Activated T-helper 17 cell treated with anti-CD3 and anti-CD28 coated beads, Interleukin-2, amount 50 U/mL, for 72 hours (primary cell): ENCODE results near the gene HSPB2. TPM values are rescaled to one million over a fixed set of nuclear protein-coding genes. Genes with fewer than 3 reads are reported as not detected.

Experiments
- ATAC-seq: fragments of 150-1000 bp; cut with Tn5 transposase; replicated peaks from 2 replicates; pipeline ENCODE4 v1.10.0; 2021; ENCODE audit warnings: mild to moderate bottlenecking, moderate library complexity
- H3K27ac Mint-ChIP-seq: one replicate; pipeline ENCODE4 v1.8.0; 2022; ENCODE audit warnings: mixed read lengths
- H3K27me3 Mint-ChIP-seq: one replicate; pipeline ENCODE4 v1.8.0; 2022; ENCODE audit warnings: mixed read lengths
- H3K36me3 Mint-ChIP-seq: one replicate; pipeline ENCODE4 v1.8.0; 2022; ENCODE audit warnings: low read depth, mild to moderate bottlenecking, mixed read lengths
- H3K4me1 Mint-ChIP-seq: one replicate; pipeline ENCODE4 v1.8.0; 2022; ENCODE audit warnings: mixed read lengths
- H3K4me3 Mint-ChIP-seq: one replicate; pipeline ENCODE4 v1.8.0; 2022; ENCODE audit warnings: mild to moderate bottlenecking, mixed read lengths
- H3K9me3 Mint-ChIP-seq: one replicate; pipeline ENCODE4 v1.8.0; 2022; ENCODE audit warnings: mixed read lengths
- total RNA-seq, 2 donors: library from RNA; stranded (reverse); gene quantifications; one replicate each; pipeline ENCODE4 v1.2.3, GENCODE V29; 2022

HSPB2 gene
- total RNA-seq, 2 donors from 2014 or later: 0.32 TPM; not detected in 1

DNA sequence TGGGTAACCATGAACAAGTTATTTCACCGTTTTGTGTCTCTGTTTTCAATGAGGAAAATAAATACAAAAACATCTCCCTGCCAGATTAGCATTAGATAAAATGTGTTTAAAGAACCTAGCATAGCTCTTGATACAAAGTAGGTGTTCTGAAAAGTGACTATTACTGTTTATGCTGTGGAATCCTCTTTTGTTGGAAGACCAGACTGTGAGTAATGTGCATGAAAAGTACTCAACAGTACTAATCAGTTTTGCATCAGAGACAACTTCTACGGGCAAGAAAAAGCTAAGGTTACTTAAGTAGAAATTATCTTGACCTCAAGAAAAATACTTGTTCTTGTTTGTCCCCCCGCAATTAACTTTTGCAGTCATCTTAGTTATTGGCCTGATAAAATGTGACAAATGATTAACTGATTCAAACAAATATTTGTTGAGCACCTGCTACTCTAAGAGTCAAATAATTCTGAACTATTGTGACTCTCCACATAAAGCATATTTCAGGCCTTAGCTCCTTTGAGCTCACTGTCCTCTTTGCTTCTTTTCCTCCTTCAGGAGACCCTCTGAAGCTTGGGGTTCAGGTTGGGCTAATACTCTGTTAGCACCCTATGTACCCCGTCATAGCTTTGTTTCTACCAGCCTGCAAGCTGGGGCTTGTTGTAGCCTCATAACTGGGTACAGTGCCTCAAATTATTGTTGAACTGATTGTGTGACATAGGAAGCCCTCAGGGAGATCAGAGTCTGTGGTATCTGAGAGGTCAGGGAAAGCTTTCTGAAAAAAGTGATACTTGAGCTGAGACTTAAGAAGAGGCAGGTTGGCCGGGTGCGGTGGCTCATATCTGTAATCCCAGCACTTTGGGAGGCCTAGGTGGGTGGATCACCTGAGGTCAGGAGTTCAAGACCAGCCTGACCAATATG is 49.1 kb downstream of the HSPB2 start:
- Mint-ChIP-seq H3K36me3 (no peaks in the 10 kb centered on the region), H3K4me3 (no peak overlapping the region), H3K4me1 (peaks cover 5% of the 10 kb centered on the region), H3K9me3 (no peaks in the 10 kb centered on the region), H3K27ac (peak overlapping the region; percentile 60), H3K27me3 (no peaks in the 10 kb centered on the region)
- no peak for ATAC-seq

Other genes starting within 250 kb of the HSPB2 start
- 10 to 100 TPM; 46.9 to 72.6 TPM for gene PPP2R1B, start 146.3 kb upstream of the HSPB2 start, total RNA-seq
- 10 to 100 TPM; 33.9 to 39.5 TPM for gene ALG9, start 41.2 kb upstream of the HSPB2 start, total RNA-seq
- 1 to 10 TPM; 3.7 to 7.1 TPM for gene FDXACB1, start 33.6 kb upstream of the HSPB2 start, total RNA-seq
- 10 to 100 TPM; 19.5 to 22.4 TPM for gene CFAP68, start 33.2 kb upstream of the HSPB2 start, total RNA-seq
- gene CRYAB, start 964 bp upstream of the HSPB2 start, total RNA-seq: not detected
- gene C11orf52, start 6.2 kb downstream of the HSPB2 start, total RNA-seq: not detected
- gene DIXDC1, start 24.6 kb downstream of the HSPB2 start, total RNA-seq: 10 to 100 TPM; 11.3 to 27.4 TPM
- gene DLAT, start 112.7 kb downstream of the HSPB2 start, total RNA-seq: 10 to 100 TPM; 27.4 to 49.1 TPM
- gene PIH1D2, start 161.3 kb downstream of the HSPB2 start, total RNA-seq: under 1 TPM; 0.54 to 0.87 TPM
- 10 to 100 TPM; 19.7 to 20.2 TPM for gene NKAPD1, start 161.6 kb downstream of the HSPB2 start, total RNA-seq
- 10 to 100 TPM; 26.6 to 42.6 TPM for gene TIMM8B, start 174.0 kb downstream of the HSPB2 start, total RNA-seq
- 100 to 1,000 TPM in 1 of 2 donors, 10 to 100 TPM in 1; 75.4 to 101 TPM for gene SDHD, start 174.1 kb downstream of the HSPB2 start, total RNA-seq